Activated effector memory CD4-positive, alpha-beta T cell treated with Interleukin-2 at 50 U/mL for 16 hours (primary cell): ENCODE results near the gene CES2.
"Not testable (repeated sequence)": the region's sequence is repeated elsewhere in the genome, so short reads cannot be mapped to it uniquely, and the experiment has no call there.

Experiments
- DNase-seq: peaks from one replicate; pipeline ENCODE4 v3.0.0-alpha.2; 2020

CES2 gene

GRCh38 chr16:66955363-66956153, 20.2 kb downstream of the CES2 start:
- not testable (repeated sequence) for DNase-seq

GRCh38 chr16:66956154-66956457, 20.8 kb downstream of the CES2 start:
- DNase-seq: not testable (repeated sequence)

GRCh38 chr16:66958857-66959703, 23.8 kb downstream of the CES2 start:
- no peak for DNase-seq

- no peak for DNase-seq
These were observed 24.4 kb downstream of the CES2 start for GRCh38 chr16:66959704-66960161.

- no peak for DNase-seq
These were observed 25.0 kb downstream of the CES2 start for GRCh38 chr16:66960270-66960669.

- peak; percentile 38 for DNase-seq
These were observed 25.9 kb downstream of the CES2 start, which contains the start of gene CES3 for GRCh38 chr16:66961065-66961744. CES3 (plus strand) TSS chr16:66961266; CDS start chr16:66961308, 42 bp downstream.

GRCh38 chr16:66961914-66962313, 26.6 kb downstream of the CES2 start:
- no peak for DNase-seq

- DNase-seq: no peak
These were observed 28.7 kb downstream of the CES2 start for GRCh38 chr16:66964049-66964448.

GRCh38 chr16:66968847-66969246, 33.5 kb downstream of the CES2 start:
- no peak for DNase-seq

GRCh38 chr16:66970775-66971720, 35.7 kb downstream of the CES2 start:
- no peak for DNase-seq

GRCh38 chr16:66972983-66973382, 37.7 kb downstream of the CES2 start:
- no peak for DNase-seq

- DNase-seq: no peak
These were observed 38.4 kb downstream of the CES2 start for GRCh38 chr16:66973716-66974115.

GRCh38 chr16:66974156-66974931, 39.0 kb downstream of the CES2 start:
- not testable (repeated sequence) for DNase-seq

GRCh38 chr16:66974932-66975246, 39.6 kb downstream of the CES2 start:
- DNase-seq: peak; percentile 19

- no peak for DNase-seq
These were observed 40.1 kb downstream of the CES2 start for GRCh38 chr16:66975302-66975893.

- DNase-seq: no peak
These were observed 41.4 kb downstream of the CES2 start for GRCh38 chr16:66976746-66977145.

- peak; percentile 77 for DNase-seq
These were observed 42.2 kb downstream of the CES2 start for GRCh38 chr16:66977341-66978113.

GRCh38 chr16:66979011-66979717, 43.8 kb downstream of the CES2 start:
- DNase-seq: no peak

GRCh38 chr16:66983033-66983432, 47.7 kb downstream of the CES2 start:
- DNase-seq: no peak

GRCh38 chr16:66984892-66985311, 49.6 kb downstream of the CES2 start:
- peak; percentile 49 for DNase-seq
